ENCODE data around the gene DLX4.

The DLX4 gene

DNA sequence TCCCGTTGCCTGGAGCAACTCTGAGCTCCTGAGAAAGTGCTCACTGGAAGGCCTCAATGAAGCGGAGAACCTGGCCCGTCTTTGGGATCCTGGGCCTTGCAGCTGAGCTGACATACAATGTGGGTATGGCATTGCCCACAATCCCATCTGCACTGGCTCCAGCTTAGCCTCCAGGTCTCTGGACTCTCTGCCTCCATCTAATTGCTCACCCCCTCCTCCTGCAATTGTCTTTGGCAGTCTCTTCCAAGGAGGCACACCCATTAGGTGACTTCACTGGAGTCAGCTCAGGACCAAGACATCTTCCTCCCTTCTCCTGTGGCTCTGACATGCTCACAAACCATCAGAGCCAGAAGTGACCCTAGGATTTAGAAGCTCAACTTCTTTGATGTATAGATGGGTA, 1.5 kb downstream of the DLX4 start:
- DNase-seq, result no peak

DNA sequence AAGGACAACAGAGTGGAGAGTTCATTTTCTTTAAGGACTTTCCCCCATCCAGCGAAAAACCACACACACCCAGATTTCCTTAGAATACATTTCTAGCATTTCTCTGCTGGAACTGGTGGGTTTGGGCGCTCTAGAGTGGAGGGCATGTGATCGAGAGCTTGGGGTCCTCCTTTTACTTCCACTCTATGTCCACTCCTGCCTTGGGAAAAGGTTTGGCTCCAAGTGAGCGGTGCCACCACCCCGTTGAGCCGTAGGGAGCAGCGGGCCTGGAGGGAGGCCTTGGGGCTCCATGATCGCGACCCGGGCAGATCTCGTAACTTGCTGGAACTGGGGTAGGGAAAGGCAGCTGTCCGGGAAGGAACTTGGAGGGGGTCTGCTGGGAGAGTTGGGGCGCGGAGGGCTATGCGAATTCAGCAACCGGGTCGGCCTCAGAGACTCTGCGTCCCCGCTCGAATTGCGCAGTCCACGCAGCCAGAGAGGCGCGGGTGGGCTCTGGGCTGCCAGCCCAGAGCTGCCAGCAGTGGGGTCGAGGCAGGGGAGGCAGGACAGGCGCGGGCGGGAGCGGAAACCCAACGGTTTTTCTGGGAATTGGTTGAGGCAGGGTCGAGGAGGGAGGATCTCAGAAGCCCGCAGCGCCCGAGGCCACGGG, 2.3 kb downstream of the DLX4 start:
- no peak for DNase-seq

DNA sequence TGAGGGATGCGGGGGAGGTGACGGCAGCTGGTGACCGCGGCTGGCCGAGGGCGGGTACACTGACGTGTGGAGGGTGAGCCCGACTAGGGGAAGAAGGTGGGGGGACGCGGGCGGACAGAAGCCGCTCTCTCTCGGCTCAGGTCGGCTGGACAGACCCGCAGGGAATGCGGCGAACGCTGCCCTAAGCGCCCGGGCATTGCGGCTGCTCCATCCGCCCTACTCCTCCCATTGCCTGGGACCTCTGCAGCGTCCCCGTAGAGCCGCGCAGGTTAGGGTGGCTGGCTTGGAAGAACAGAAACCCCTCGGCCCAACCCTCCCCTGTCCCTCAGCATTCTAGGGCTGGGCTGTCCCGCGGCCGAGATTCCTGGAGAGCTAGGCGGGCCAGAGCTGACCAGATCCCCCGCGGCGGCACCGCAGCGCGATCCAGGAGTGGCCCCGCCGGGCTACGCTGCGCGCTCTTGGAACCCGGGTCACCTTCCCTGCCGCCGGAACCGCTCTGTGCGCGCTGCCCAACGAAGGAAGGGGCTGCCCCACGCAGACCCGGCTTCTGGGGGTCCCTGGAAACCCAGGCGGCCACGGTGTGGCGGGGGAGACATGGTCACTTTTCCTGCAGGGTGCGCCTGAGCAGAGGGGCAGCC, 3.0 kb downstream of the DLX4 start:
- no peak for DNase-seq

DNA sequence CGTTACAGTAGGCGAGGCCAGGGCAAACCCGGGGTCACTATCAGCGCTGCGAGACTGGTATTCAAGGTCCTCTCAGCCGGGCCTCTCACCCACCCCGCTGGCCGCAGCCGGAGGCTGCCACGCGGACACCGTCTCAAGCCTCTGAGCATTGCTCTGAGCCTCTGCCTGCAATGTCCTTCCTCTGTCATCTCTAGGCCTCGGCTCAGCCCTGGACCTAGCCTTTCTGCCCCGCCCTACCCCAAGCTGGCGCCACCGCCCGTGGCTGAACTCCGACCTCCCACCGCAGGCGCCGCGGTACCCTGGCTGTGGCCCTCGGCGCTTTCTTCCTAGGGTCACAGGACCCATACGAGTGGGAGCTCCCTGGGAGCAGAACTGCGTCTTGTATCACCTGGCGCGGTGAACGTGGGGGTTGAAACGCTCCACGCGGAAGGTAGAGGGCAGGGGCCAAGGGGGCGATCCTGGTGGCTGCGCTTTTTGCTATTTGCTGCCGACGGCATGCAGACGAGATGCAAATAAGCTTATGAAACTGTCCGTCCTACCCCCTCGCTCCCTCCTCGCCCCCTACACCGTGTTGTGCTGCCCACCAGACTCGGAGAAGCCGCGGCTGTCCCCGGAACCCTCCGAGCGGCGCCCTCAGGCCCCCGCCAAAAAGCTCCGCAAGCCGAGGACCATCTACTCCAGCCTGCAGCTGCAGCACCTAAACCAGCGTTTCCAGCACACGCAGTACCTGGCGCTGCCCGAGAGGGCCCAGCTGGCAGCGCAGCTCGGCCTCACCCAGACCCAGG, 3.7 kb downstream of the DLX4 start:
- DNase-seq, result no peak

DNA sequence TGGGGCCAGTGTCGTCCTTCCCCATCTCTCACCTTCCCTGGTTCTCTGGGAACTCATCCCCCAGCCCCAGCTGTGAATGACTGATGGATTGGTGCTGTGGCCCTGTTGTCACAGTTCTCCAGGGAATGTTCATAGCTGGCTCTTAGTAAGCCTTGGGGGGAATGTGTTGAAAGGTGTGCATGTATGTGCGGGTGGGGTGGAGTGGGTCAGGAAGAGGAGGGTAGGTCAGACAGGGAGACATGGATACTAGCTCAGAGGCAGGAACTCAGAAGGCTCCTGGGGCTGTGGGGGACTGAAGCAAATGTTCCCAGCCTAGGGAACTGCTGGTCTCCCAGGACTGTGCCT, 4.3 kb downstream of the DLX4 start:
- DNase-seq, result no peak

DNA sequence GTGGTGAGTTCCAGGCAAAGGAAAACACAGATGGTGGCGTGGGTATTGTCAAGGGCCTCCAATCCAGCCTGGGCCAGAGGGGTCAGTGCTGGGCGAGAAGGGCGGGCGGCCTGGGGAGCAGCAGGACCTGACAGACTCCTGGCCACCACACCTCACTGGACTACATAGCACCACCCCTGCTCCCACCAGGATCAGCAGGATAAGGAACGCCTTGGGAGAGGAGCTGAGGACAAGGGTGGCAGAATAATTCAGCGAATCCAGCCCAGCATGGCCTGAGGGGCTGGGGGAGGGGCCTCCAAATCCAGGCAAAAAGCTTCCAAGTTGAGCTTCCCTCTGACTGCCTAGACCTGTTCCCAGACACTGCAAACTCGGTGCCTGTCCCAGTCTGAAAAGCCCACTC, 6.5 kb downstream of the DLX4 start:
- DNase-seq, result no peak

DNA sequence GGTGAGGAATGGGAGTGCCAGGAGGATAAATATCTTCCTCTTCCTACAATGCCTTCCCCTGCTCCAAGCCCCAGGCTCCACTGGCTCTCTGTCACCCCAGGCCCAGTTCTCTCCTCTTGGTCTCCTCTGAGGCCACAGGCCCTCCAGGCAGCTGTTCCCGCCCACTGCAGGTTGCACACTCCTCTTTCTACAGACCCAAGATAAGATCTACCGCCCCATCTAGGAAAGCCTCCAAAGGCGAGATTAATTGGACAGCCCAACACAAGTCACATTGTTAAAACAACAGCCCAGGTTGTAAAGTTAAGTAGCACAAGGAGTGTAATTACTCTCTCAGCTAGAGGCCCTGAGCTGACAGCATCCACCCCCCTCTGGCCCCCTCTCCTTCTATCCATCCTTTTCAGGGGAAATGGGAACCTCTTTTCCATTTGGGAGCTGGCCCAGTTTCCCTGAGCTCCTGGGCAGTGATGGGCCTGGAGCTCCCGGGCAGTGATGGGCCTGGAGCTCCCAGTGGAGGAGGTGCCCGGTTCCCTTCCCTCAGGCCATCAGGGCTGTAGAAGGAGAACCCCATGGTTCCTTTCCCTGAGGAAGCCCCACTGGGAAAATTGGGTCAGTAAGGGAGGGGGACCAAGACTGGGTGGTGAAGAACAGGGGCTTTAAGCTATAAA, 7.3 kb downstream of the DLX4 start:
- DNase-seq, result no peak

DNA sequence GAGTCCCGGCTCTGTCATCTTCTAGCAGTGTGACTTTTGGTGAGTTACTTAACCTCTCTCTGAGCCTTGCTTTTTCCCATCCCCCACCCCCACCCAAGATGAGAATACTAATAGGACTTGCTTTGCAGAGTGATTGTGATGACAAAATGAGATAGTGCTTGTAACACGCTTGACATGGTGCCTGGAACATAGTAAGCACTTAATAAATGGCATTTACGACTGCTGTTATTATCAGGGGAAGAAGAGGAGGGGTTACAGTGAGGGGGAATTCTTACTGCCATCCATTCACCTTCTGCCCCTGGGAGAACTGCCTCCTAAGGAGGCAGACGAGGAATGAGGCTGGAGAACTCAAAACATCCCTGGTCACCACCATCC, 7.8 kb downstream of the DLX4 start:
- DNase-seq, result no peak

DNA sequence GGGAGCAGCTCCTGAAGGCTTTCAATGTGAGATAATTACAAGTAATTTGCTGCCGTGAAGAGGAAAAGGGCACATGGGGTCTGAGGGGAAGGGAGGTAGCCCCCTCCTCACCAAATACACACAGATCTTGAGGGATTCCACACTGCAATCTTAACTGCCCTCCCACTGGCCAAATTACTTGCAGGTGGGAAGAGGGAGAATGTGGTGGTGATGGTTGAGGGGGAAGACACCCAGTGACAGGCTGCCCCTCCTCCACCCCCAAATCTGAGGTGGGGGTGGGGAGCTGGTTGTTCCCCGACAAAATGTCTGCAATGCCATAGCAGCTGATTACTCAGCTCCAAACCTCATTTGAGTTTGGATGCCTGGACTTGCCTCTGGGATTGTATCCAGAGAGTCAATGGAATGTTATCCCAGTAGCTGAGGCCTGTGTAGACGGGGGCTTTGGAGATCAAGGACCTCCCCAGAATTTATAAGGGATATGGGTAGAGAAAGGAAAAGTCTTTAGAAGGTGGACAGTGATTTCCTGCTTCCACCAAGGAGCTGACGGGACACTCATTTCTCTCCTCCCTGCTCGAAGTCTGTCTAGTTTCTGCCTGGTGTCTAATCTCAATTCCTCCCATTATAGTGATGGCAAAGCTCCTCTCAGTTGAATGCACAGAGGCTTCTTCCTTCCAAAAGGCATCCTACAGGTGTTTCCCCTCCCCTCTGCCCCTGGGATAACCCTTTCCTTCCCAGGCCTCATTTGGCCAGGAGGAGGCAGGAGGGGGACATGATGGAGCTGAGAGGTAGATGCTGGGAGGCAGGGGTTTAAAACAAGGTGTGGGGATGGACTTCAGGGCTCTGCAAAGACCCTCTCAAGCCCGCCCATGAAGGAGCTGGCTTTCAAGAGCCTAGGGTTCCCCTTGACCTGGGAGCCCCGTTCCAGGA, 8.7 kb downstream of the DLX4 start:
- no peak for DNase-seq

DNA sequence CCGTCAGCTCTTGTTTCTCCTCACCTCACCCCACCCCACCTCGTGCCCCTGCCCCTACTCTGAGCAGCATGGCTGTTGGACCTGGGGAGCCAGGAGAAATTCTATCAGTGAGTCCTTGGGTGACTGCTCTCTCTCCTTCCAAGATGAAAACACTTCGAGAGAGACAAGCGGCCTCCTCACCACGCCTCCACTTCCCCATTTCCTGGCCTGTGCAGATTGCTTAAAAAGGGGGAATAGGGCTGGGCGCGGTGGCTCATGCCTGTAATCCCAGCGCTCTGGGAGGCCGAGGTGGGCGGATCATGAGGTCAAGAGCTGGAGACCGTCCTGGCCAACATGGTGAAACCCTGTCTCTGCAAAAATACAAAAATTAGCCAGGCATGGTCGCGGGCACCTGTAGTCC, 9.5 kb downstream of the DLX4 start:
- no peak for DNase-seq

DNA sequence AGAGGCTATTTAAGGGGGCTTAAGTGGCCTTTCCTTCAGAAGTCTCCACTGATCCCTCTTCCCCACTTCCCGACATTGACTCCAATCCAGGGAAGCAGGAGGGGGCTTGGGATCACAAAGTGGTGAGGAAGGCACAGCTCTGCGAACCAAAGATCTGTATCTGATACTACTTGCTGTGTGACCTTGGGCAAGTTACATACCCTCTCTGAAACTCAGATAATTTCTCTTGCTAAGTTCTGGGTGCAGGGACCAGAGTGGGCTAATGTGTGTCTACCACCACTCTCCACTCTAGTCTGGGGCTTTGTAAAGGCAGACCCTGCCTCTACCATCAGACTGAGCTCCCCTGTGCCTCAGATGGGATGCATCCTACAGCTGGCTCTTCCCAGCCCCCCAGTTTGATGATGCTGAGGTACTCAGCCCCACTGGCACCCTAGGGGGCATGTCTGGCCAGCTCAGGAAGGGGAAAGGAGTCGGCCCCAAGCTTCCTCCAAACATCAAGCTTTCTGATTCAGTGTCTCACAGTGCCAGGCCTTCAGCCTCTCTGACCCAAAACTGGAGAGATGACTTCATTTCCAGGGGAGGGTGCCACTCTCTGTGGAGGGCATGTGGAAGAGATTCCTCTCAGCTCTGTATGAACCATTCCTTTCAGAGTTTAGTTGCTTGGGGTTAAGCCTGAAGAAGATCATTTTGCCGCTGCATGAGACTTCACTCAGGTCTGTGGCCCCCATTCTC, 10.9 kb downstream of the DLX4 start:
- DNase-seq, result no peak

DNA sequence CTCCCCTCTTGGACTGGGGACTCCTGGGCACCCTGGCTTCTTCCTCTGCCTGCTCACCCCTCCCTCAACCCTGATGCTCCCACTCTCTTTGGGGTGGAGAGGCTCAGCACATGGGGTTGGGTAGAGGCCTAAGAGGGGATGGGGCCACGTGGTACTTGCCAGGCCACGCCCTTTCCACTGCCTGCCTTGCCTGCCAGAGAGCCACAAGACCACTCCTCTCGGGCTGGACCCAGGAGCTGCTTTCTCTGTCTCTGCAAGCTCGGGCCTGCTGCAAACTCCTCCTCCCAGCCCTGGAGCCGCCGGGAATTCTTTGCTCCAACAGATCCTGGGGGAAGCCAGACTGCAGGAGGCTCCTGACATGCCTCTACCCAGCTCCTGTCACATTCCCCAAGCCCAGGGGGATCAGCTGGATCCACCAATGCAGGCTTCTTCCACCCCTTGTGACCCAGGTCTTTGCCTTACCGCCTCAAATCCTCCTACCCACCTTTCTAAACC, 11.8 kb downstream of the DLX4 start:
- no peak for DNase-seq

DNA sequence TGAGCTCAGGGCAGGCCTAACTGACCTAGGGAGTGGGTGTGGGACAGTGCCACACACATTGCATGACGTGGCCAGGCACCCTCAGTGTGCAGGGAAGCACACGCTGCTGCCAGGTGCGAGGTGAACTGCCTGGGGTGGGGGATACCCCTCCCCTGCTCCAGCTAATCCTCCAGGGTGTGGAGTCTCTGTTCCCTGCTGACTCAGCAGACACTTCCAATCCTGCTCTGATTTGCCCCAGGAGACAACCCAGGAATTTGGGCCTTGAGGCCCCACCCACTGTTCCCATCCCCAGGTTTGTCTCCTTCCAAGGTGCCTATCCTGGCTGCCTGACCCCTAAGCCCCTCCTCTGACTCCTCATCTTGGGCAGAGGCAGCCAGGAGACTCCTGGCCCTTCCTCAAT, 15.3 kb downstream of the DLX4 start:
- no peak for DNase-seq

DNA sequence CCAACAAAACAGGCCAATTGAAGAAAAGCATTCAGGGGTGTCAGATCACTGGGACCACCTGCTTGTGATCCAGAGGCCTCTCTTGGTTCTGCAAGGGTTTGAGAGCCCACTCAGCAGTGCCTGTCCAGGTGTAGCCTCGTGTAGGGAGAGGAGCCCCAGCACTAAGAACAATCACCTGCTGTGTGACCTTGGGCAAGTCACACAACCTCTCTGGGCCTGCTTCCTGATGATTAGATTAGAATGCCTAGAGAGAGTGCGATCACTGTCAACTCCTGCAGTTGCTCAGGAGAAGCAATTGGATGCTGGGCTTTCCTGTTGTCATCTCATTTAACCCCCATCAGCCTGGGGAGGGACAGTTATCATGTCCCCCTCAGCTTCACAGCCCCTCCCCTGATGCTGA, 15.8 kb downstream of the DLX4 start:
- DNase-seq, result no peak

DNA sequence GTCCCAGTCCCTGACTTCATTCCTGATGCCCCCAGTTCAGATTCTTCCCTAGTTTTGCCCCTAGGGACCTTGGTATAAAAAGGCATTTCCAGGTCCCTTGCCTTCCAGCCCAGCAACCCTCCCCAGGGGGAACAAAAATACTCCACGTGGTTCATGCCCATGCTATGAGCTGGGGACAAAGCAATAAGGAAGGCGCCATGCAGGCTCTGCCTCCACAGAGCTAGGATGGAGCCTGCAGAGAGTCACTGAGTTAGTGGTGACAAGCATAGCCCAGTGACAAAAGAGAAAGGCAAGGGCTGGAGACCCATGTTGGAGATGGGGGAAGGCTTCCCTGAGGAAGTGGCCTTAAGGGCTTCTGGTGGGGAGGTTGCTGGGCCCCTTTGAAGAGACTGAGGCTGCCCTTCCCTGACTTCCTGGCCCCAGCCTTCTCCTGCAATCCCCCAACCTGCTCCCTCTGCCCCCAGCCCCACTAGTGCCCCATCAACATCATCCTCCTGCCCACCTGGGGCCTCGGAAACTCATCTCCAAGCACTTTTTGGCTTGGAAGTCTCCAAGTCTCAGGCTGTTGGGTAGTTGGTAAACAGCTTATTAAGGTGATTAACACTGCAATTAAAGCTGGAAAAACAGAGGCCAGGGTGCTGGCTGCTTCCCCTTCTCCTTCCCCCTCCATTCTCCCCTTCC, 16.5 kb downstream of the DLX4 start:
- no peak for DNase-seq

DNA sequence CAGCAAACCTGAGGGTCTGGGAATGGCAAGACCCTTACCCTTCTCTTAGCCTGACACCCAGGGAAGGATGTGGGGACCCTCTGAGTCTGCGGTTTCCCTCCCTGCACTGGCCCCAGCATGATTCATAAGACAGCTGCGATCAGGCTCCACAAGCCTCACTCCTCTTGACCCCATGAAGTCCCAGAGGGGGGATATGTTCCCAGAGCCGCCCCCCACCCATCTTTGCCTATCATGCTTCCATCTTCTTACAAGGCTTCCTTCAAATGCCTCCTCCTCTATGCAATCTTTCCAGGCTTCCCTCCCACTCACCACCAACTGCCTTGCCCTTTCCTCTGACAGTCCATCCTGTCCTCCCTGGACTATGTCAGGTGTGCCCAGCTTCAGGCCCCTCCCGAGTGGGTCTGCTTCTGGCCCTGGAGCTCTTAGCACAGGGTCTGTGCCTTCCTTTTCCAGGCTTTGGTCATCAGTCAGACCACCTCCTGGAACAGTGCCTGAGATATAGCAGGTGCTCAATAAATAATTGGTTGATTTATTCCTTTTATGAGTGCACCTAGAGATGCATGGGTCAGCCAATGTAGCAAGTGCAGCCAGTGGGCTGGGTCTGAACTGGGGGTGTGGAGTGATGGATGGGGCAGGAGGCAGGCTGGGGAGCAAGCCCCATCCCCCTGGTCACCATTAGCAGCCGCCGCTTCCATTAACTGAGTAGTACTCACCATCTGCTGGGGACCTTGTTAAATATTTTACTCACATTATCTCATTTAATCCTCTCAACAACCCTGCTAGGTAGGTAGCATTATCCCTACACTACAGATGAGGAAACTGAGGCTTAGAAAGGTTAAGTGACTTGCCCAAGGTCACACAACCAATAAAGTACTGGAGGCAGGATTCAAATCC, 17.7 kb downstream of the DLX4 start:
- no peak for DNase-seq

DNA sequence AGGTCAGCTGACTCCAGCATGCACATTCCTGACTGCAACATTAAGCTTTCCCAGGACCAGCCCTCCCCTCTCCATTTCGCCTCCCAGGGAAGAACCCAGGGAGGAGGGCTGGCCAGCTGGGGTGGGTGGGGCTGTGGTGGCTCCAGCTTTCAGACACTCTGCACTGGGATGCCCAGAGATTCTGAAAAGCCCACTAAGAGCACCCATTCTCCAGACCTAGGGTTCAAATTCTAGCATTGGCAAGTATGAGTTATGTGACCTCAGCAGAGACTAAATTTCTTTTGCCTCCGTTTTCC, 18.2 kb downstream of the DLX4 start:
- no peak for DNase-seq

DNA sequence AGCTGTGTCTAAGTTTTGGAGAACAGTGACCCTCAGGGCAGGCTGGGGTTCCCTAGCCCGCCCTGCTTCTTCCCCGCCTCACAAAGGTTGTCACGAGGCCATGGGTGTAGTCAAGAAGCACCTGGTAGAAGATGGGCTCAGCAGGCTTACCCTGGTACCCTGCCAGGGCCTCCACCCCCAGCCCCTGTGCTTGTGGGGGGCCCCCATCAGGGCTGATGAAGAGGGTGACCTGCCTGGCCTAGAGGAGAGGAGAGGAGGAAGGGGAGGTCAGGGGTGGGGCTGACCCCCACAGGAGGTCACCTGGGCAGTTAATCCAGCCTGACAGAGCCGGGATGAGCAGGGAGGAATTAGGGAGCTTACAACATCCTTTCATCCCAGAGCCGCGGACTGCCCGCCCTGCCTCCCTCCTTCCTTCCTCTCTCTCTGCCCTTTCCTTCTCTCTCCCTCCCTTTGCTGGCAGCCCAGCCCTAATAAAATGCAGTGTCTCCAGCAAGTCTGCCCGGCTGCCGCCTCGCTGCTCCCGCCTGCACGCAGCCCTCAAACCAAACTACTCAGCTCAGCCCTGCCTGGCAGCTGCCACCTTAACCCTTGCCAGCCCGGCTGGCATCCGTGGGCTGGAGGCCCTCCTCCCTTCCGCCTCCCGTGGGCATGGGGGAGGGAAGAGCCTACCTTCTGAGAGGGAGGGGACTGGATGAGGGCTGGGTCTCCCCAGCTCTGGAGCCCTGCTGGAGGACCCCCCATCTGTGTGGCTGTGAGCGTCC, 18.9 kb downstream of the DLX4 start:
- DNase-seq, result no peak

DNA sequence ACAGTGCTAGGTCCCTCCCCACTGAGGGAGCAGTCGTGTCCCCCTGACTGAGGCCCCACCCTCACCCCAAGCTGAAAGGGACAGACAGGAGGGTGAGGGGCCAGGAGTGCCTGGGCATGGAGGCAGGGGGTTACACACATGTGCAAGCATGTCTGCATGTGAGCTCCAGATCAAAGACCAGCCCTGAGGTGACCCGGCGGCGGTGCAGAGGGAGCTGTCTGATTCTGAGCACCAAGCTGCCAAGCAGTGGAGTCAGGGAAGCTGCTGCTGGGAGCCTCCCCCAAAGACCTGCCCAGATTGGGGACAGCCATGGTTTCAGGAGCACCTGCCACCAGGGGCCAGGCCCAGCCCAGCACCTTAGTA, 20.5 kb downstream of the DLX4 start:
- no peak for DNase-seq

DNA sequence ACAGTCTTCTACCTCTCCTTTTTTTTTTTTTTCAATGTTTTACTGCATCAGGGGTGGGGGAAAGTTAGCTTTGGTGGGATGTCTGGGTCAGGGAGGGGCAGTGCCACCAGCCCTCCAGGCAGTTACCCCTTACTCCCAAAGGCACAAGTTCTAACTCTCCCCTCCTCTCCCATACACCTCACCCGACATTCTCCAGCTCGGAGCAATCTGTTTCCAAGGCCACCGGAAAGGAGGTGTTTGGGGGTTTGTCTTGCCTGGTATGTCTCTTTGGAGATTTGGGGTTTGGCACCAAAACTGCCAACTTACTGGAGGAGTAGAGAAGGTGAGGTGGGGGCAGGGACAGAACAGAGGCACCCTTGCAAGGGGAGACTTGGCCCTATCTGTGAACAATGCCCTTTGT, 21.3 kb downstream of the DLX4 start:
- DNase-seq, result no peak
